Measurements from ENCODE around the gene GPC6. TPM values are rescaled to one million over a fixed set of nuclear protein-coding genes. Genes with fewer than 3 reads are reported as not detected.

Gene GPC6
- total RNA-seq, 1 donor, result 77.8 TPM

GRCh38 chr13:93981426-93981977, 754.9 kb downstream of the GPC6 start:
- Histone ChIP-seq H3K27me3 (ENCODE audit: insufficient read depth, low read length) (no peaks in the 10 kb centered on the region), H2AFZ (ENCODE audit: low read length) (no peak overlapping the region), H3K36me3 (ENCODE audit: insufficient read depth, low read length) (no peaks in the 10 kb centered on the region), H3K4me3 (ENCODE audit: insufficient read depth, low read length) (no peak overlapping the region), H3K4me1 (ENCODE audit: insufficient read depth, low read length) (no peaks in the 10 kb centered on the region), H3K9me3 (ENCODE audit: low read depth, low read length) (no peaks in the 10 kb centered on the region), H3K79me2 (ENCODE audit: insufficient read depth, low read length) (no peaks in the 10 kb centered on the region), H4K20me1 (ENCODE audit: insufficient read depth, low read length) (no peaks in the 10 kb centered on the region), H3K27ac (ENCODE audit: low read depth, low read length) (no peak overlapping the region), H3K4me2 (ENCODE audit: insufficient read depth, low read length) (no peak overlapping the region)
- TF ChIP-seq CTCF (IDR thresholded peaks at IDR 0.05; ENCODE audit: extremely low read depth, low read depth, low read length), result no peak
- DNase-seq (ENCODE audit: insufficient read length, low spot score, missing footprints), result no peak

GRCh38 chr13:93982179-93982918, 755.7 kb downstream of the GPC6 start:
- DNase-seq (ENCODE audit: insufficient read length, low spot score, missing footprints), result no peak
- Histone ChIP-seq H3K9me3 (ENCODE audit: low read depth, low read length) (no peaks in the 10 kb centered on the region), H3K27ac (ENCODE audit: low read depth, low read length) (no peak overlapping the region), H3K4me2 (ENCODE audit: insufficient read depth, low read length) (no peak overlapping the region), H3K79me2 (ENCODE audit: insufficient read depth, low read length) (no peaks in the 10 kb centered on the region), H3K4me1 (ENCODE audit: insufficient read depth, low read length) (no peaks in the 10 kb centered on the region), H3K27me3 (ENCODE audit: insufficient read depth, low read length) (no peaks in the 10 kb centered on the region), H4K20me1 (ENCODE audit: insufficient read depth, low read length) (no peaks in the 10 kb centered on the region), H3K4me3 (ENCODE audit: insufficient read depth, low read length) (no peak overlapping the region), H3K36me3 (ENCODE audit: insufficient read depth, low read length) (no peaks in the 10 kb centered on the region), H2AFZ (ENCODE audit: low read length) (no peak overlapping the region)
- no peak for TF ChIP-seq CTCF (IDR thresholded peaks at IDR 0.05; ENCODE audit: extremely low read depth, low read depth, low read length)

GRCh38 chr13:93984052-93984451, 757.4 kb downstream of the GPC6 start:
- no peak overlapping the region for H3K27ac ChIP-seq (ENCODE audit: low read depth, low read length)
- no peaks in the 10 kb centered on the region for H3K36me3 ChIP-seq (ENCODE audit: insufficient read depth, low read length)
- DNase-seq (ENCODE audit: insufficient read length, low spot score, missing footprints), result no peak
- H3K27me3 ChIP-seq (ENCODE audit: insufficient read depth, low read length), result no peaks in the 10 kb centered on the region
- TF ChIP-seq CTCF (IDR thresholded peaks at IDR 0.05; ENCODE audit: extremely low read depth, low read depth, low read length), result no peak
- no peak overlapping the region for H3K4me3 ChIP-seq (ENCODE audit: insufficient read depth, low read length)
- no peaks in the 10 kb centered on the region for H3K4me1 ChIP-seq (ENCODE audit: insufficient read depth, low read length)
- no peaks in the 10 kb centered on the region for H4K20me1 ChIP-seq (ENCODE audit: insufficient read depth, low read length)
- no peak overlapping the region for H3K4me2 ChIP-seq (ENCODE audit: insufficient read depth, low read length)
- no peaks in the 10 kb centered on the region for H3K79me2 ChIP-seq (ENCODE audit: insufficient read depth, low read length)
- H3K9me3 ChIP-seq (ENCODE audit: low read depth, low read length), result no peaks in the 10 kb centered on the region
- no peak overlapping the region for H2AFZ ChIP-seq (ENCODE audit: low read length)

GRCh38 chr13:93984876-93985275, 758.3 kb downstream of the GPC6 start:
- no peaks in the 10 kb centered on the region for H3K36me3 ChIP-seq (ENCODE audit: insufficient read depth, low read length)
- H3K27ac ChIP-seq (ENCODE audit: low read depth, low read length), result no peak overlapping the region
- no peaks in the 10 kb centered on the region for H3K9me3 ChIP-seq (ENCODE audit: low read depth, low read length)
- H3K4me2 ChIP-seq (ENCODE audit: insufficient read depth, low read length), result no peak overlapping the region
- H3K4me3 ChIP-seq (ENCODE audit: insufficient read depth, low read length), result no peak overlapping the region
- H4K20me1 ChIP-seq (ENCODE audit: insufficient read depth, low read length), result no peaks in the 10 kb centered on the region
- DNase-seq (ENCODE audit: insufficient read length, low spot score, missing footprints), result no peak
- no peaks in the 10 kb centered on the region for H3K4me1 ChIP-seq (ENCODE audit: insufficient read depth, low read length)
- H2AFZ ChIP-seq (ENCODE audit: low read length), result no peak overlapping the region
- no peak for TF ChIP-seq CTCF (IDR thresholded peaks at IDR 0.05; ENCODE audit: extremely low read depth, low read depth, low read length)
- no peaks in the 10 kb centered on the region for H3K27me3 ChIP-seq (ENCODE audit: insufficient read depth, low read length)
- no peaks in the 10 kb centered on the region for H3K79me2 ChIP-seq (ENCODE audit: insufficient read depth, low read length)

Data from osteoblast (primary cell).